Activated naive CD4-positive, alpha-beta T cell (primary cell): ENCODE measurements around the gene OR7G1.

ENCODE experiments used
- DNase-seq, 4 experiments: peaks; one replicate each; lab custom pipeline; 2025; lab: John Stamatoyannopoulos, UW

OR7G1 gene

GRCh38 chr19:9115307-9115813, at the start of gene OR7G1:
Gene OR7G1, minus strand, starts transcription at chr19:9115763. Its CDS starts 0 bp downstream, at chr19:9115763.
- DNase-seq, result no peak

- DNase-seq, result no peak
Measured at GRCh38 chr19:9165261-9165660, 49.7 kb upstream of the OR7G1 start.

- no peak for DNase-seq
Measured at GRCh38 chr19:9161427-9161826, 45.9 kb upstream of the OR7G1 start.

- no peak for DNase-seq
Measured at GRCh38 chr19:9159891-9160290, 44.3 kb upstream of the OR7G1 start.

- DNase-seq, result no peak
Measured at GRCh38 chr19:9156304-9156703, 40.7 kb upstream of the OR7G1 start.

- DNase-seq, result no peak
Measured at GRCh38 chr19:9155591-9155990, 40.0 kb upstream of the OR7G1 start.

- no peak for DNase-seq
Measured at GRCh38 chr19:9151367-9151766, 35.8 kb upstream of the OR7G1 start.

GRCh38 chr19:9150650-9151049, 35.1 kb upstream of the OR7G1 start:
- no peak for DNase-seq

GRCh38 chr19:9149997-9150396, 34.4 kb upstream of the OR7G1 start:
- DNase-seq, result no peak

GRCh38 chr19:9148697-9149096, 33.1 kb upstream of the OR7G1 start:
- no peak for DNase-seq

GRCh38 chr19:9146882-9147281, 31.3 kb upstream of the OR7G1 start:
- DNase-seq, result no peak

GRCh38 chr19:9144920-9145319, 29.4 kb upstream of the OR7G1 start:
- DNase-seq, result no peak

GRCh38 chr19:9140159-9140874, 24.8 kb upstream of the OR7G1 start, which contains the start of gene ZNF317:
Gene ZNF317, plus strand, starts transcription at chr19:9140397. Its CDS starts 15,620 bp downstream, at chr19:9156017.
- DNase-seq, result peak; percentile 47 to 79 (median 62)

- no peak for DNase-seq
Measured at GRCh38 chr19:9139609-9140158, 24.1 kb upstream of the OR7G1 start.

- no peak for DNase-seq
Measured at GRCh38 chr19:9132422-9132821, 16.9 kb upstream of the OR7G1 start.

GRCh38 chr19:9130965-9131364, 15.4 kb upstream of the OR7G1 start:
- no peak for DNase-seq

GRCh38 chr19:9128171-9128570, 12.6 kb upstream of the OR7G1 start:
- DNase-seq, result no peak

GRCh38 chr19:9126900-9127405, 11.4 kb upstream of the OR7G1 start, which contains the start of gene OR7G3:
Gene OR7G3, minus strand, starts transcription at chr19:9126950. Its CDS starts 0 bp downstream, at chr19:9126950.
- DNase-seq, result no peak

GRCh38 chr19:9116547-9116946, 984 bp upstream of the OR7G1 start:
- DNase-seq, result no peak

- no peak for DNase-seq
Measured at GRCh38 chr19:9109959-9110358, 5.6 kb downstream of the OR7G1 start.

- no peak for DNase-seq
Measured at GRCh38 chr19:9107375-9107774, 8.2 kb downstream of the OR7G1 start, which contains the start of gene OR7G2. Gene OR7G2, minus strand, starts transcription at chr19:9107475. Its CDS starts 4,232 bp downstream, at chr19:9103243.

- no peak for DNase-seq
Measured at GRCh38 chr19:9086761-9087160, 28.8 kb downstream of the OR7G1 start, which contains the start of gene OR1M1. Gene OR1M1, plus strand, starts transcription at chr19:9087061. Its CDS starts 6,184 bp downstream, at chr19:9093245.

- no peak for DNase-seq
Measured at GRCh38 chr19:9078651-9079050, 36.9 kb downstream of the OR7G1 start.
